Calu3 (cell line): ENCODE measurements around the gene PHYKPL. TPM values are rescaled to one million over a fixed set of nuclear protein-coding genes. Genes with fewer than 3 reads are reported as not detected.

Experiments used
- BruUV-seq: library from RNA; stranded (reverse); fragments of 400-500 nt; replicated peaks from 2 replicates; lab custom pipeline; 2021; lab: Mats Ljungman, UMichigan
- CTCF ChIA-PET: fragments of 300-600 bp; sonication (Branson Sonifier 250); formaldehyde crosslinking; loops from one replicate; lab custom pipeline; 2022; ENCODE audit warnings: antibody characterized with exemption; lab: Charles Lee
- DNase-seq: peaks from one replicate; pipeline ENCODE4 v3.0.0; 2022
- H3K27ac Mint-ChIP-seq: one replicate; pipeline ENCODE4 v1.8.0; 2022; ENCODE audit warnings: mixed read lengths; ENCODE audit not compliant: unreplicated experiment
- H3K27me3 Mint-ChIP-seq: one replicate; pipeline ENCODE4 v1.8.0; 2022; ENCODE audit warnings: mixed read lengths; ENCODE audit not compliant: unreplicated experiment
- H3K36me3 Mint-ChIP-seq: one replicate; pipeline ENCODE4 v1.8.0; 2022; ENCODE audit warnings: mild to moderate bottlenecking, moderate library complexity, mixed read lengths; ENCODE audit not compliant: insufficient read depth, unreplicated experiment
- H3K4me1 Mint-ChIP-seq: one replicate; pipeline ENCODE4 v1.8.0; 2022; ENCODE audit warnings: mild to moderate bottlenecking, low read depth, mixed read lengths; ENCODE audit not compliant: unreplicated experiment
- H3K4me3 Mint-ChIP-seq: one replicate; pipeline ENCODE4 v1.8.0; 2022; ENCODE audit warnings: mild to moderate bottlenecking, low read depth, moderate library complexity, mixed read lengths; ENCODE audit not compliant: unreplicated experiment
- H3K9me3 Mint-ChIP-seq: one replicate; pipeline ENCODE4 v1.8.0; 2022; ENCODE audit warnings: low read depth, mixed read lengths; ENCODE audit not compliant: unreplicated experiment
- CTCF ChIP-seq: fragments of 200-600 bp; IDR thresholded peaks from one replicate; pipeline ENCODE4 v1.8.0; 2022; ENCODE audit warnings: antibody characterized with exemption; ENCODE audit not compliant: unreplicated experiment
- intact Hi-C: fragments of 100-400 bp; cut with micrococcal nuclease; formaldehyde crosslinking; loops from one replicate; pipeline ENCODE4 v1.10.0; 2022; ENCODE audit not compliant: unreplicated experiment
- total RNA-seq: library from RNA; stranded (reverse); gene quantifications from 2 replicates; pipeline ENCODE4 v1.2.3, GENCODE V29; 2022

The PHYKPL gene
- total RNA-seq, 1 experiment from 2014 or later, result 96.7 TPM

GRCh38 chr5:178196986-178197385 lies 35.6 kb downstream of the PHYKPL start:
- TF ChIP-seq CTCF, result no peak
- DNase-seq, result no peak
- CTCF ChIA-PET, result interaction anchor here (0.8 kb wide), 1 partner anchor 683 kb away, joined by 3 read pairs; no protein-coding TSS in a partner anchor
- Mint-ChIP-seq H3K9me3 (peaks cover 8% of the 10 kb centered on the region), H3K27me3 (peaks cover 46% of the 10 kb centered on the region), H3K27ac (no peak overlapping the region), H3K4me1 (no peaks in the 10 kb centered on the region), H3K36me3 (no peaks in the 10 kb centered on the region), H3K4me3 (no peak overlapping the region)
- no TSS peak for BruUV-seq
- intact Hi-C loops, result no loop called here

- TF ChIP-seq CTCF, result no peak
- CTCF ChIA-PET, result interaction anchor here (0.6 to 0.8 kb wide), 3 partner anchors 11 to 1374 kb away, joined by 3 to 15 read pairs (median 3); no protein-coding TSS in a partner anchor
- Mint-ChIP-seq H3K9me3 (peaks cover 8% of the 10 kb centered on the region), H3K27ac (no peak overlapping the region), H3K4me1 (no peaks in the 10 kb centered on the region), H3K27me3 (peaks cover 46% of the 10 kb centered on the region), H3K36me3 (no peaks in the 10 kb centered on the region), H3K4me3 (no peak overlapping the region)
- no TSS peak for BruUV-seq
- DNase-seq, result no peak
- intact Hi-C loops, result no loop called here
These were observed 36.3 kb downstream of the PHYKPL start for GRCh38 chr5:178196281-178196812.

- no peaks in the 10 kb centered on the region for H3K4me1 Mint-ChIP-seq
- peaks cover 51% of the 10 kb centered on the region for H3K27me3 Mint-ChIP-seq
- no peak overlapping the region for H3K27ac Mint-ChIP-seq
- intact Hi-C loops, result no loop called here
- no peak for TF ChIP-seq CTCF
- CTCF ChIA-PET, result no interaction called here
- no TSS peak for BruUV-seq
- H3K36me3 Mint-ChIP-seq, result no peaks in the 10 kb centered on the region
- no peak for DNase-seq
- H3K9me3 Mint-ChIP-seq, result peaks cover 8% of the 10 kb centered on the region
- no peak overlapping the region for H3K4me3 Mint-ChIP-seq
These were observed 38.6 kb downstream of the PHYKPL start for GRCh38 chr5:178194026-178194425.

GRCh38 chr5:178193251-178193809 lies 39.3 kb downstream of the PHYKPL start:
- TF ChIP-seq CTCF, result no peak
- CTCF ChIA-PET, result no interaction called here
- H3K27me3 Mint-ChIP-seq, result peaks cover 57% of the 10 kb centered on the region
- no peak overlapping the region for H3K27ac Mint-ChIP-seq
- H3K9me3 Mint-ChIP-seq, result peaks cover 8% of the 10 kb centered on the region
- no peaks in the 10 kb centered on the region for H3K4me1 Mint-ChIP-seq
- DNase-seq, result no peak
- no TSS peak for BruUV-seq
- H3K36me3 Mint-ChIP-seq, result no peaks in the 10 kb centered on the region
- intact Hi-C loops, result no loop called here
- H3K4me3 Mint-ChIP-seq, result no peak overlapping the region
